Right lobe of liver (tissue), 4 donors: Measurements from ENCODE around the gene AMPD3.

Source experiments
- CTCF ChIP-seq, 4 donors: fragments of 200-600 bp in 3 of 4; fragments of 450-650 bp in 1 of 4; IDR thresholded peaks; one replicate each; pipeline versions ENCODE4 v1.5.1 to v1.8.0; 2016 to 2022; ENCODE audit warnings: antibody characterized with exemption in 4 of 4, mild to moderate bottlenecking in 2 of 4
- POLR2A ChIP-seq: fragments of 450-650 bp; IDR thresholded peaks from one replicate; pipeline ENCODE4 v1.6.1; 2017; ENCODE audit warnings: antibody characterized with exemption, mild to moderate bottlenecking
- donor health status: DM: no; HTN: no; CAD: no.
- donor health status: DM: no; HTN: no; CAD: no.
- donor health status: DM: no; HTN: yes; CAD: no.

- TF ChIP-seq CTCF (IDR thresholded peaks at IDR 0.05) (no peak), POLR2A (no peak)
Measured at GRCh38 chr11:10488121-10488933, 33.3 kb downstream of the AMPD3 start.
